SK-N-SH (cell line): Measurements from ENCODE around the gene ATOSB. TPM values are rescaled to one million over a fixed set of nuclear protein-coding genes. Genes with fewer than 3 reads are reported as not detected.

Experiments used
- CTCF ChIA-PET: fragments of 300-600, 350-600 bp; formaldehyde crosslinking; extraction: SDS; loops from one replicate; lab custom pipeline; 2021; lab: Yijun Ruan, JAX
- POLR2A ChIA-PET: fragments of 350-600 bp; sonication (Branson Sonifier 250); formaldehyde crosslinking; extraction: SDS; loops from one replicate; lab custom pipeline; 2020; ENCODE audit warnings: antibody characterized with exemption, inconsistent platforms; lab: Yijun Ruan, JAX
- DNase-seq: peaks from one replicate; pipeline ENCODE4 v3.0.0; 2012
- H2AFZ ChIP-seq: fragments of 200-600 bp; sonication (generic); 2 replicates; pipeline ENCODE4 v1.8.1; 2016; ENCODE audit warnings: antibody characterized with exemption, mild to moderate bottlenecking, low read depth
- H3F3A ChIP-seq: fragments of 200-600 bp; sonication (generic); replicated peaks from 2 replicates; pipeline ENCODE3; 2016; ENCODE audit warnings: antibody characterized with exemption, mild to moderate bottlenecking; ENCODE audit not compliant: insufficient read depth
- H3K27ac ChIP-seq, 2 experiments: fragments of 200-500 bp in 1 of 2; fragments of 200-600 bp in 1 of 2; sonication (Bioruptor generic) in 1 of 2; sonication (generic), shearing (Covaris generic) in 1 of 2; 2 replicates each; pipeline versions ENCODE4 v1.5.1 to v1.6.1; 2014 to 2016; ENCODE audit warnings: low read depth in 2 of 2, inconsistent platforms in 1 of 2, low read length in 1 of 2, mild to moderate bottlenecking in 1 of 2, mixed read lengths in 1 of 2
- H3K27me3 ChIP-seq: fragments of 200-600 bp; sonication (generic), shearing (Covaris generic); 2 replicates; pipeline ENCODE4 v1.6.1; 2016; ENCODE audit warnings: mixed run types; ENCODE audit not compliant: insufficient read depth
- H3K36me3 ChIP-seq, 2 experiments: fragments of 200-500 bp in 1 of 2; fragments of 200-600 bp in 1 of 2; sonication (Bioruptor generic) in 1 of 2; sonication (generic) in 1 of 2; replicated peaks in 1 of 2; 2 replicates each; pipeline versions ENCODE3 to v1.5.1; 2014 to 2016; ENCODE audit warnings: low read length in 1 of 2, mild to moderate bottlenecking in 1 of 2; ENCODE audit not compliant: insufficient read depth in 2 of 2, control insufficient read depth in 1 of 2
- H3K4me1 ChIP-seq, 2 experiments: fragments of 200-500 bp in 1 of 2; fragments of 200-600 bp in 1 of 2; sonication (Bioruptor generic) in 1 of 2; sonication (generic), shearing (Covaris generic) in 1 of 2; 2 replicates each; pipeline versions ENCODE4 v1.5.1 to v1.6.1; 2014 to 2016; ENCODE audit warnings: low read depth in 1 of 2, low read length in 1 of 2, mixed run types in 1 of 2; ENCODE audit not compliant: insufficient read depth in 2 of 2, control insufficient read depth in 1 of 2
- H3K4me2 ChIP-seq: fragments of 200-600 bp; sonication (generic), shearing (Covaris generic); 2 replicates; pipeline ENCODE4 v1.6.1; 2017; ENCODE audit warnings: mixed run types
- H3K4me3 ChIP-seq, 2 experiments: fragments of 200-500 bp in 1 of 2; fragments of 200-600 bp in 1 of 2; sonication (Bioruptor generic) in 1 of 2; sonication (generic), shearing (Covaris generic) in 1 of 2; 2 replicates each; pipeline versions ENCODE4 v1.5.1 to v1.8.1; 2014 to 2016; ENCODE audit warnings: low read depth in 2 of 2, inconsistent platforms in 1 of 2, low read length in 1 of 2, mild to moderate bottlenecking in 1 of 2, mixed read lengths in 1 of 2, moderate library complexity in 1 of 2
- H3K79me2 ChIP-seq: fragments of 200-600 bp; sonication (generic); 2 replicates; pipeline ENCODE4 v1.8.1; 2017; ENCODE audit warnings: mild to moderate bottlenecking; ENCODE audit not compliant: insufficient read depth
- H3K9ac ChIP-seq: fragments of 200-600 bp; sonication (generic); 2 replicates; pipeline ENCODE4 v1.6.1; 2017; ENCODE audit warnings: mixed run types
- H3K9me2 ChIP-seq: fragments of 200-600 bp; sonication (generic); 2 replicates; pipeline ENCODE4 v1.6.1; 2017; ENCODE audit warnings: mixed run types
- H3K9me3 ChIP-seq: fragments of 200-600 bp; sonication (generic); 2 replicates; pipeline ENCODE4 v1.6.1; 2017; ENCODE audit warnings: mixed run types, mild to moderate bottlenecking, moderate library complexity
- H4K20me1 ChIP-seq: fragments of 200-600 bp; sonication (generic); 2 replicates; pipeline ENCODE4 v1.6.1; 2017; ENCODE audit warnings: mild to moderate bottlenecking, mixed run types; ENCODE audit not compliant: insufficient read depth
- EZH2phosphoT487 ChIP-seq: fragments of 200-600 bp; sonication (generic); IDR thresholded peaks from 2 replicates; pipeline ENCODE4 v1.6.1; 2017; ENCODE audit warnings: low read depth, mixed run types, mild to moderate bottlenecking, antibody characterized with exemption, moderate library complexity, borderline replicate concordance
- FOXJ3 ChIP-seq: sonication (generic); formaldehyde crosslinking; IDR thresholded peaks from 2 replicates; pipeline ENCODE4 v1.5.1; 2020; ENCODE audit warnings: mild to moderate bottlenecking, missing genetic modification reagents
- IRF3 ChIP-seq: fragments of 150-350 bp; IDR thresholded peaks from 2 replicates; pipeline ENCODE4 v1.6.1; 2016; ENCODE audit warnings: mild to moderate bottlenecking, low read depth, low read length
- MXI1 ChIP-seq: IDR thresholded peaks from 2 replicates; pipeline ENCODE4 v1.6.1; 2012; ENCODE audit warnings: mild to moderate bottlenecking, low read depth, low read length, improper control_type of control experiment
- POLR2AphosphoS5 ChIP-seq: IDR thresholded peaks from 2 replicates; pipeline ENCODE4 v1.6.1; 2012; ENCODE audit warnings: low read depth, low read length
- RCOR1 ChIP-seq: fragments of 150-350 bp; IDR thresholded peaks from 2 replicates; pipeline ENCODE4 v1.6.1; 2017; ENCODE audit warnings: antibody characterized with exemption, low read length
- SMC3 ChIP-seq: IDR thresholded peaks from 2 replicates; pipeline ENCODE4 v1.6.1; 2012; ENCODE audit warnings: low read depth, low read length, improper control_type of control experiment
- TAF1 ChIP-seq: IDR thresholded peaks from 2 replicates; pipeline ENCODE4 v1.6.1; 2012; ENCODE audit warnings: low read depth, mild to moderate bottlenecking, low read length, moderate library complexity, borderline replicate concordance
- TCF12 ChIP-seq: IDR thresholded peaks from 2 replicates; pipeline ENCODE4 v1.4.0; 2012
- YY1 ChIP-seq: IDR thresholded peaks from 2 replicates; pipeline ENCODE4 v1.4.0; 2012; ENCODE audit warnings: low read depth, mild to moderate bottlenecking
- WGBS: methylation state at CpG from one replicate; pipeline ENCODE4 v1.1.6; 2017; ENCODE audit warnings: low lambda C conversion rate; 5-methylcytosine and 5-hydroxymethylcytosine counted together
- polyA plus RNA-seq, 3 experiments: library from polyadenylated mRNA; depleted of rRNA; stranded (reverse); fragments of >200 nt; gene quantifications; 2 replicates each; pipeline ENCODE4 v1.2.3, GENCODE V29; 2012
- TF ChIP-seq, protein P1 (sequence below): IDR thresholded peaks from 2 replicates; pipeline ENCODE4 v1.4.0; 2012; ENCODE audit warnings: low read depth, borderline replicate concordance

Gene ATOSB
- polyA plus RNA-seq, 1 of the 3 experiments (the other 2 are of a cell fraction) = 42.6 TPM

DNA sequence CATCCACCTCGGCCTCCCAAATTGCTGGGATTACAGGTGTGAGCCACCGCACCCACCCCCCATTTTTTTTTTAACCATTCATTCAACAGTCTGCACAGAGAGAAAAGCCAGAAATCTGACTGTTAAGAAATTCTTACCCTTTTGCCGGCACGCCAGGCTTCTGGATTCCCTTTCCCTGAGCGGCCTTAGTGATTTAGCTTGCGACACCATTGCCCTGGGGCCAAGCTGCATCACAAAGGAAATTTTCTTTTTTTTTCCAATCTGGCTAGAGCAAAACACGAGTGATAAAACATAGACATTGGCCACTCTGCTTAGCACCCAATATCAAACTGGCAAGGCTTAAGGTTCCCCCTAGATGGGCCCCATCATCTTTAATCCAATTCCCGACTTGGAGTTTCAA lies 21.2 kb upstream of the ATOSB start:
- Histone ChIP-seq H3K4me2 (no peak overlapping the region), H3K4me3 (no peak overlapping the region), H4K20me1 (no peaks in the 10 kb centered on the region), H2AFZ (no peak overlapping the region), H3K27ac (no peak overlapping the region), H3K4me1 (no peaks in the 10 kb centered on the region), H3K9ac (no peak overlapping the region), H3K27me3 (no peaks in the 10 kb centered on the region), H3K9me3 (peaks cover 3% of the 10 kb centered on the region; the same call in 1 of the 2 replicates), H3F3A (no peaks in the 10 kb centered on the region), H3K79me2 (no peaks in the 10 kb centered on the region), H3K9me2 (no peaks in the 10 kb centered on the region), H3K36me3 (no peaks in the 10 kb centered on the region)
- ChIA-PET POLR2A (no interaction called here), CTCF (no interaction called here)
- 75% methylated on average over 8 of the region's 8 CpGs for WGBS
- TF ChIP-seq, protein P1, sequence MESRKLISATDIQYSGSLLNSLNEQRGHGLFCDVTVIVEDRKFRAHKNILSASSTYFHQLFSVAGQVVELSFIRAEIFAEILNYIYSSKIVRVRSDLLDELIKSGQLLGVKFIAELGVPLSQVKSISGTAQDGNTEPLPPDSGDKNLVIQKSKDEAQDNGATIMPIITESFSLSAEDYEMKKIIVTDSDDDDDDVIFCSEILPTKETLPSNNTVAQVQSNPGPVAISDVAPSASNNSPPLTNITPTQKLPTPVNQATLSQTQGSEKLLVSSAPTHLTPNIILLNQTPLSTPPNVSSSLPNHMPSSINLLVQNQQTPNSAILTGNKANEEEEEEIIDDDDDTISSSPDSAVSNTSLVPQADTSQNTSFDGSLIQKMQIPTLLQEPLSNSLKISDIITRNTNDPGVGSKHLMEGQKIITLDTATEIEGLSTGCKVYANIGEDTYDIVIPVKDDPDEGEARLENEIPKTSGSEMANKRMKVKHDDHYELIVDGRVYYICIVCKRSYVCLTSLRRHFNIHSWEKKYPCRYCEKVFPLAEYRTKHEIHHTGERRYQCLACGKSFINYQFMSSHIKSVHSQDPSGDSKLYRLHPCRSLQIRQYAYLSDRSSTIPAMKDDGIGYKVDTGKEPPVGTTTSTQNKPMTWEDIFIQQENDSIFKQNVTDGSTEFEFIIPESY = no peak
- no peak for DNase-seq

DNA sequence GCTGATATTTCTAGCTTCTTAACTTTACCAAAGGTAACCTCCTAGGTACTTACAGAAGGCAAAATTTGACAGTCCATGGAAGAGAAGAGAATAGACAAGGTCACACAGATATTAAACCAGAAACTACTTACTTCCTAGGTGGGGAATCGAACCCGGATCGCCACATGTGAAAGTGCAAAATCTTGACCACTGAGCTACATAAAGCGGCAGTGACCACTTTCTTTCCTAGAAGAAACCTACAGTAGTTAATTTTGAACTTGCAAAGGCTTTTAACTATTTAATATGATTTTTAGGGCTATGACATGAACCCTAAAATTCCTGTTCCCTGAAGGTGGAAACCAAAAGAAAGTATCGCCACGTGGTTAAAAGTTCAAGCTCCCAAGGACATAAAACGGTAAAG lies 20.3 kb upstream of the ATOSB start:
- H3K9me2 ChIP-seq = no peaks in the 10 kb centered on the region
- H3K79me2 ChIP-seq = no peaks in the 10 kb centered on the region
- H3K36me3 ChIP-seq = no peaks in the 10 kb centered on the region
- no peaks in the 10 kb centered on the region for H3K27me3 ChIP-seq
- CTCF ChIA-PET = interaction anchor here (1.1 kb wide), 1 partner anchor 19 kb away, joined by 4 read pairs; no protein-coding TSS in a partner anchor
- H3K4me2 ChIP-seq = no peak overlapping the region
- peaks cover 4% of the 10 kb centered on the region; the same call in 1 of the 2 replicates for H3K9me3 ChIP-seq
- H3K4me3 ChIP-seq = no peak overlapping the region
- H2AFZ ChIP-seq = no peak overlapping the region
- no peak for DNase-seq
- H3K27ac ChIP-seq = no peak overlapping the region
- no peak for TF ChIP-seq TAF1
- no peak for TF ChIP-seq FOXJ3 (CRISPR knock-in tag)
- TF ChIP-seq TCF12 = no peak
- no peak for TF ChIP-seq POLR2AphosphoS5
- TF ChIP-seq MXI1 = no peak
- TF ChIP-seq, all 33 proteins: peak for 0
- no peaks in the 10 kb centered on the region for H3K4me1 ChIP-seq
- H4K20me1 ChIP-seq = no peaks in the 10 kb centered on the region
- no peak overlapping the region for H3K9ac ChIP-seq
- WGBS = 78% methylated on average over 7 of the region's 7 CpGs
- H3F3A ChIP-seq = no peaks in the 10 kb centered on the region
- POLR2A ChIA-PET = no interaction called here

DNA sequence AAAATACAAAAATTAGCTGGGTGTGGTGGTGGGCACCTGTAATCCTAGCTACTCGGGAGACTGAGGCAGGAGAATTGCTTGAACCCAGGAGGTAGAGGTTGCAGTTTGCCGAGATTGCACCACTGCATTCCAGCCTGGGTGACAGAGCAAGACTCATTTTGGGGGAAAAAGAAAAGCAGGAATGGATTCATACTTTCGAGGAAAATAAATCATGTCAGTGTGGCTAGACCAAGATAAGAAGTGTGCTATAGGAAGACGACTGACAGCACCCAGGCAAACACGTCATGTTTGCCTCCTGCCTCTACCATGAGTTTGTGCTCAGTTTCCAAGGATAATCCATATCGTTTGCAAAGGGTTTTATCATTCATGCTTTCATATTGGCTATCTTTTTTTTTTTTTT lies 19.3 kb upstream of the ATOSB start:
- no peaks in the 10 kb centered on the region for H3K4me1 ChIP-seq
- POLR2A ChIA-PET = no interaction called here

More for the DNA sequence above, 19.3 kb upstream of the ATOSB start:
- Histone ChIP-seq H3K27ac (no peak overlapping the region), H3K27me3 (no peaks in the 10 kb centered on the region), H4K20me1 (no peaks in the 10 kb centered on the region), H3K9me2 (no peaks in the 10 kb centered on the region), H3K79me2 (no peaks in the 10 kb centered on the region), H3K36me3 (no peaks in the 10 kb centered on the region), H3K4me2 (no peak overlapping the region), H3K9me3 (peaks cover 4% of the 10 kb centered on the region; the same call in 1 of the 2 replicates), H3K4me3 (no peak overlapping the region), H2AFZ (no peak overlapping the region), H3K9ac (no peak overlapping the region), H3F3A (no peaks in the 10 kb centered on the region)
- DNase-seq = no peak
- TF ChIP-seq SMC3 (no peak), RCOR1 (no peak), IRF3 (no peak), YY1 (no peak), MXI1 (no peak), EZH2phosphoT487 (no peak), POLR2AphosphoS5 (no peak)
- CTCF ChIA-PET = no interaction called here
- 36% methylated on average over 6 of the region's 6 CpGs for WGBS
